Activated CD4-positive, alpha-beta T cell treated with anti-CD3 and anti-CD28 coated beads, Interleukin-2, amount 50 U/mL, for 24 hours (primary cell): ENCODE data around the gene TTC28.
"Not testable (repeated sequence)": the region's sequence is repeated elsewhere in the genome, so short reads cannot be mapped to it uniquely, and the experiment has no call there.

Experiments
- DNase-seq, 2 donors: peaks; one replicate each; pipeline ENCODE4 v3.0.0-alpha.2; 2020; ENCODE audit warnings: low read depth in 1 of 2, low spot score in 1 of 2

TTC28 gene

DNA sequence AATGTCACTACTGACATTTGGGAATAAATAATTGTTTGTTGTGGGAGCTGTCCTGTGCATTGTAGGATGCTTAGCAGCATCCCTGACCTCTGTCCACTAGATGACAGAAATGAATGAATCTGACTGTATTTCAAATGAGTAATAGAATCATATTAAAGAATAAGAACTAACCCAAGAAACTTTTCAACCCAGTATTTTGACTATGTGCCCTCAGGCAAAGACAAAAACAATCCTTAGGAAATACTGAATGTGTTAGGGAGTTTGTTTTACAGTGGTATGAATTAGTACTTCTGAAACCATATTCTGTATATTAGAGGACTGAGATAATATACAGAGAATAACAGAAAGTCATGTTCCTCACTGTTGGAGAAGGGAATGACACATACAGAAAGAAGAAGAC lies 439.7 kb downstream of the TTC28 start:
- no peak for DNase-seq

DNA sequence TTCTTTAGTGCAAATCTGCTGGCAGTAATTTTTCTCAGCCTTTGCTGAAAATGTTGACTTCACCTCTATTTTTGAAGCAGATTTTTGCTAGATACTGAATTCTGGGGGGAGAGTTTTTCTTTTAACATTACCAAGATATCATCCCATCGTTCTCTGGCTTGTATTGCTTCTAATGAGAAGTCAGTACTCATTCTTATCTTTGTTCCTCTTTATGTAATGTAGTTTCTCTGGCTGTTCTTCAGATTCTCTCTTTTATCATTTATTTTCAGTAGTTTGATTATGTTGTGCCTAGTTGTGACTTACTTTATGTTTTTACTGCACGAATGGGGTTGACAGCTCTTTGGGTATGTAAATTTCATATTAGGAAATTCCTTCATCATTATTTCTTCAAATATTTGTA lies 441.9 kb downstream of the TTC28 start:
- DNase-seq, result no peak

DNA sequence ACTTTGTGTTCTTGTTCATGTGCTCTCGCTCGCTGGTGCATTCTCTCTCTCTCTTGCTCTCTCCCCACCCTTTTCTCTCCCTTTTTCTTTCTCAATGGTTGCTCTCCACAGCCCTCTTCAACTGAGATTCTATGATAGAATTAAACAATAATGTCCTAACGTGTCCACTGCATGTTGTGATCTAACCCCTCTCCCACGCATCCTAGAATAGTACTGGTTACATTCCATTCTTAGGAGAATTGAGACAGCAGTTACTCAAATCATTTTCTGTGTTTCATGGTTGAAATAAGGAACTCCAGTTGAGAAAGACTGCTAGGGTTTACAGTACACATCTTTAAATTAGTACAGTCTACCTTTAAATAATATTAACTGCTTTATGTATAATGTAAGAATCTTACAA lies 442.5 kb downstream of the TTC28 start:
- DNase-seq, result no peak

DNA sequence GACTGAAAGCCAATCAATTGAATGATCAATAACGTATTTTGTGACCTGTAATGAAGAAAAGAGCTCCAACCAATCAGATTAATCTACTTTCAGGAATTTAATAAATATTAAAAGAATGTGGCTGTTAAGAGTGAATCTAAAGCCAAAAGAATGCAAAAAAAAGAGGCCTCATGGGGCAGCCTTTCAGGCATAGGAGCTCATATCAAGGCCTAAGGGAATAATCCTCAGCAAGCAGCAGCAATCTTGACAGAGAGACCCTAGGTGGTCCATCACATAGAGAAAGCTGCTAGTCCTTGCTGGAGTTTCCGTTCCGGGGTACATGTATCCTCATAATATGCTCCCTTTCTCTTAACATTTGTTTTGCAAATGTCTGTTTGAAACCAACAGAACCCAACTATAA lies 447.4 kb downstream of the TTC28 start:
- no peak for DNase-seq

DNA sequence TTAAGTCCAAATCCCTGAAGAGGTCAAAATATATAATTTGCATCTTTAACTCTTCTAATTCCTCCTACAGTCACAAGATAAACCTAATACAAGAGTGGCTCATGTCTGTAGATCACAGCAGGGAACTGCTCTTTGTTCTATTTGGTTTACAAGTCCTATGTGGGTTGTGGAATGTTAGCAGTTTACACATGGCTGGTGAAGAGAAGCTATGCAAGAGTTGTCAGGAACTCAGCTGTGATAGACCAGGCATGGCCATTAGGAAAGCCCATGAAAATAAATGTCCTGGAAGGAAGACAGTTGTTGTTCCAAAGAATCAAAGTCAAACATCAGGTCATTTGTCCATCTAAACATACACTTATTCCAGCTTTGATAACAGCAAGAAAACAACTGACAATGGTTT lies 448.2 kb downstream of the TTC28 start:
- no peak for DNase-seq

DNA sequence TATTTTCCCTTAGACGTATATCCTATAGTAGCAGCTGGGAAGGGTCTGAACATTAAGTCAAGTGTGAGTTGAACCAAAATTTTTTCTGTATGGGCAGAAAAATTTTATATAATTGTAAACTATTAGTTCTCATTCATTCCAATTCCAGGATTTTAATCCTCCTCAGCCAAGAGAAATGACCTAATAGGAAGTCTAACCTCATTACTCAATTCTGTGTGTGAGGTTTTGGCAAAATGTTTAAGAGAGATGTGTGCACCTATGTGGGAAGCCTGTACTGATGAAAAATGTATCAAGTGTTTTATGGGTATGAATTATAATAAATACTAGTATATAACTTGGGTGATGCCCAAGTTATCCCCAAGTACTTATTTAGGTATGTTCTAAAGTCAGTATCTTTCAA lies 449.0 kb downstream of the TTC28 start:
- DNase-seq, result no peak

DNA sequence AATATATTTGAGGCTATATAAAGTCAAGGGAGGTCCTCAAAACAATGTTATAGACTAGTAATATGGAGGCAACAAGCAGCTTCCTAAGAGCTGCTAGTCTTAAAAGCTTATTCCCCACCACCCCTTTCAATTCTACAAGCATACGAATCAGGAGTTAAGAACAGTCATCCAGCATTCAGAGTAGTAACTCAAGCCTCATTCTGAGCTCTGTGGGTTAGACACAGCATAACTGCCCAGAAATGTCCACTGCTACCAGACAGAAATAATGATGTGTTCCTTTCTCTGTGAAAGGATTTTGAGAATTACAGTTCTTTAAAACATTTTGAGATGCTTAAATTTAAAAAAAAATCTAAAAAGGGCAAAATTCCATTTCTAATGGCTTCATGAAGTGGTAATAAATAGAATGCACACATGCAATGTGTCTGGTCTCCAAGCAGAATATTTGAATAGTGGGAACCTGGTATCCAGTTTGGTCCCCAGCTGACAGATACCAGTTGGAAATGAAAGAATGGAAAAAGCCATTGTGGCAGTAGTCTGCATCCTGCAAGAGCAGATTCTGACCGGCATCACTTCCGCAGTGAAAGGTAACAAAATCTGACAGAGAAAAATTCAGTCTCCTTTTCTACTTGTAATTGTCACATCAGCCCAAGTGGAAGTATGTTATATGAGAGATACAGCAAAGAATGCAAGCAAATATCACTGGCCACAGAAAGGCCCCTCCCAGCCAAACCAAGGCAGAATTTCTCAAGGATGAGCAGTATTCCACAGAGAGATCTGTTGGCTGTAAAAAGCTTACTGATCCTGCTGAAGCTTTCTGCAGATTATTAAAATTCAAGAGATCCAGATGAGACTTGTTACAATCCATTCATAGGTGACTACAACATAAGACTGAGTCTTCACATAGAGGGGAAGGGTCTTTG lies 449.8 kb downstream of the TTC28 start:
- no peak for DNase-seq

DNA sequence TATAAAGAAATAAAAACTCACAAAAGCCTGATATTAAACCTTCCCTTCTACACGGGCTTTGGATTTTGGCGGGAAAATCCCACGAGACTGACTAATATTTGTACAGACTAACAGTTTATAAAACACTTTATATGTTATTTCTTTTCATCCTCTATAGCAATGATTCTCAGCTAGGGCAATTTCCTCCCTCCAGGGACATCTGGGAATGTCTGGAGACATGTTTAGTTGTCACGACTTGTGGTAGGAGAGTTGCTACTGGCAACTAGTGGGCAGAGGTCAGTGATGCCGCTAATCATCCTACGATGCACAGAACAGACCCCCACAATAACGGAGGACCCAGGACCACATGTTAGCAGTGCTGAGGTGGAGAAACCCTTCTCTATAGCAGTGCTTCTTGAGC lies 455.8 kb downstream of the TTC28 start:
- DNase-seq, result no peak

DNA sequence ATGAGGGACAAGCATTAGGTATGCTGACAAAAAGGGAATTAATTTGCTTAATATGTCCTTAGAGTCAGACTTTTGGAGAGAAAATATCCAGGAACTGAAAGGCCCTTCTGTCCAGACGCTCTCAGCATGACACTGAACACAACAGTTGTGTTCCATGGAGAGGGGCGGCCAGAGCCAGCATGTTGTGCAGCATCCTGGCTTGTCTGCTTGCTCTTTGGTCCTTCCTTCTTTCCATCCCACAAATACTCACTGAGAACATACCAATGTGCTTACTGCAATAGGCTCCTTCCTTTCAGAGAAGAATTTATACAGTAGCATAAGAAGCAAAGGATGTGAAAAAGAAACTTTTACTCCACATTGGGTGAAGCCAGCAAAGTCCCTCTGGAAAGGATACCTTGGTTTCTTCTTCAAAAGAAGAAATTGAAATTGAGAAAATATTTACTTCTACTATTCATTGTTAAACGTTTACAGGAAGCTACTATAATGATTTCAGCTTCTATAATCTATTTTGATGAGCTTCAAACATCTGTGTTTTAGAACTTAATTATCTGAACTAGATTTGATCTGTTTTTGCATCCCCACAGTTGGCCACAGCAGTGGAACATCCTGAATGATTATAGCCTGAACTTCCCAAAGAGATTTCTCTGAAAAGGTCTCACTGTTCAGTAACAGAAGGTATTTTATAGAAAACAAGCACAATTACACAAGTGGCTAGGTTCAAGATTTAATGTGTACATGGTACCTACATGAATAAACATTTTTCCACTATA lies 456.5 kb downstream of the TTC28 start:
- no peak for DNase-seq

DNA sequence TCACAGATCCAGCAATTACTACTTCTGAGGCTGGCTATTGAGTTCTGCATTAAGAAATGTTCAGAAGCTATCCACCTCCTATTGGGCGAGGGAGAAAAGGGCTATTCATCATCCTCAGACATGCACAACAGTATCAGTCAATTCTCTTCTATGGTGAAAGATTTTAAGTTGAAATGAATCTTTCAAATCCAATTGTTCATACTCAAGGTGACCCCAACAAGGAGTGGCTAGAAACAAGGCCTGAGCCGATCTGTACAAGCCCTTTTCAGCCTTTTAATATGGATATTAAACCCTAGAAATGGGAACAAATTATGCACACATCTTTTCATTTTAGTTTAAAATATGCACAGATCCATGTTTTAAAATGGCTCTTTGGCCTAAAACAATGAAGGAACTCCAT lies 457.1 kb downstream of the TTC28 start:
- DNase-seq, result no peak

DNA sequence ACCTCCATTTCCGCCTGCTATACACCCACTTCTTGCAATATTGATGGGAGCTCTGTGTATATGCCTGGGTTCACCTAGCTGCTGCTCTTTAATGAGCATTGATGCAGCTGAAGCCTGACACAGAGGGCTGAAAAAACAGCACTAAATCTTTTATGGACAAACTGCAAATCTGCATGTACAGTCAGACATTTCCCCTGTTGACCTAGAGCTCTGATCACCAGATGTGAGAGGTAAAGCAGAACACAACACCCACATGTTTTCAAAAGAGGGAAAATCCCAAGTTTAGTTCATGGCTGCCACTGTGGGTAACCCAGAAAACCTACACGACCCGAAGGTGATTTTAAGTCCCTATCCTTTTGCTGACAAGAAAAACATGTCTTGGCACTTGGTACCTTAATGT lies 457.6 kb downstream of the TTC28 start:
- no peak for DNase-seq

DNA sequence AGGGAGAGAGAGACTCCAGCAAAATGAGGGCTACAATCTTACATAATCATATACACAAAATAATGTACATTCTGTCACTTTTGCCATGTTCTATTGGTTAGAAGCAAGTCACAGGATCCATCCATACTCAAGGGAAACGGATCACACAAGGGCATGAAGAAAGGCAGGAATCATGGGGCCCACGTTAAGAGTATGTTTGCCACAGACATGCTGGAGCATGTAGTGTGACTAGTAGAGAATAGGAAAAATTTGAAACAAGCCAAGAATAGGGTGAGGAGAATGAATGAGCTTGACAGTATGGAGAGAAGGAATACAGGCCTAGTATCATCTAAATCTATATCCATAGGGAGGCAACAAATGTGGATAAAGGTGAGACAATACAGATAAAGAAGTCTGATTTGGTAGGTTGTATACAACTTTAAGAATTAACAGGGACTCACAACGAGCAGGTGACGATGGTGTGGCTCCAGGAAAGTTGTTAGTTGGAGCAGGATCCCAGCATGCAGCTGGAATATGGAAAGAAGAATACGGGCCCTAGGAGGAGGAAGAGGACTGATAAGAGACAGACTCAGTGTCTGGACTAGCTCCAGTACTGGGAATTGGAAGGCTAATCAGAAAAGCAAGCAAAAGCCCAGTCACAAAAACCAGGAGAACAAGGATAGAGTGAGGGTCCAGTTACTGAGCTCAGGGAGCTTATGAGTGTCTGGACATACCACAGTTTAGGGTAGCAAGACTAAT lies 458.8 kb downstream of the TTC28 start:
- no peak for DNase-seq

DNA sequence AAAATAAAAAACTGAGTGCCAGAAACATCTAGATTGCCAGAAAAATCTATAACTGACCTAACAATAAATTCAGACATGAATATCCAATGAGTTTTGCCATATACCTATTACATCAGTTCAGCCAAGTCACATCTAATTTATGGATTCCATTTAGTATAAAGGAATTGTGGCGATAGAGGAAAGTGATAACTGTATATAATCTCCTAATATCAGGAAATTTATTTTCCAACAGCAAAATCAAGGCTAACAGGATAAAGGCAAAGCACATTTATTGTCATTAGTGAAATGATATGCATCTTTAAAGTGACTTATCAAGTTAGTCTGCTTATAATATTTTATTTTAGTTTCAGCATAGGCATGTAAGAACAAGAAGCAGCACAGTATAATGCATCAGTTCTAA lies 462.4 kb downstream of the TTC28 start:
- DNase-seq, result no peak

DNA sequence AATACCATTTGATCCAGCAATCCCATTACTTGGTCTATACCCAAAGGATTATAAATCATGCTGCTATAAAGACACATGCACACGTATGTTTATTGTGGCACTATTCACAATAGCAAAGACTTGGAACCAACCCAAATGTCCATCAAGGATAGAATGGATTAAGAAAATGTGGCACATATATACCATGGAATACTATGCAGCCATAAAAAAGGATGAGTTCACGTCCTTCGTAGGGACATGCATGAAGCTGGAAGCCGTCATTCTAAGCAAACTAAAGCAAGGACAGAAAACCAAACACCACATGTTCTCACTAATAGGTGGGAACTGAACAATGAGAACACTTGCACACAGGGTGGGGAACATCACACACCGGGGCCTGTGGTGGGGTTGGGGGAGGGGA lies 464.9 kb downstream of the TTC28 start:
- not testable (repeated sequence) for DNase-seq

DNA sequence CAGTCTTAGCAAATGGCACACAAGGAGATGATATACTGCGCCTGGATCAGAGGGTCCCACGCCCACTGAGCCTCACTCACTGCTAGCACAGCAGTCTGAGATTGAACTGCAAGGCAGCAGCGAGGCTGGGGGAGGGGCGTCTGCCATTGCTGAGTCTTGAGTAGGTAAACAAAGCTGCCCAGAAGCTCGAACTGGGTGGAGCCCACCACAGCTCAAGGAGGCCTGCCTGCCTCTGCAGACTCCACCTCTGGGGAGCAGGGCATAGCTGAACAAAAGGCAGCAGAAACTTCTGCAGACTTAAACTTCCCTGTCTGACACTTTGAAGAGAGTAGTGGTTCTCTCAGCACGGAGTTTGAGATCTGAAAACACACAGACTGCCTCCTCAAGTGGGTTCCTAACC lies 470.2 kb downstream of the TTC28 start:
- not testable (repeated sequence) for DNase-seq

DNA sequence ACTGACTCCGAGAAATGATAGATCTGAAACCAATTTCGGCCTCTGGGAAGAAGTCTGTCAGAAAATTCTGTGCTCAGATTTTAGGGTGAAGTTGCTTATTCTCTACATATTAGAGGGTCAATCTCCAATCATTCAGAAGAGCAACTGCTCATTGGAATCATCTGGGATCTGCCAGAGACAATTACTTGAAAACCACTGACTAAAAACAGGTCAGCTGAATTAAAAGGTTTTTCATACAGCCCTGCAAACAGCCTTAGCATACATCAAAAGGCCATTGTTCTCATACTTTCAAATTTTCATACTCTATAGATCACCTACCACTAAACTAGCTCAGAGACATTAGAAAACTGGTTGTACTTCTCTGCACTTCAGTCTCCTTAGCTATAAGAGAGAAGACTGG lies 470.9 kb downstream of the TTC28 start:
- DNase-seq, result no peak

DNA sequence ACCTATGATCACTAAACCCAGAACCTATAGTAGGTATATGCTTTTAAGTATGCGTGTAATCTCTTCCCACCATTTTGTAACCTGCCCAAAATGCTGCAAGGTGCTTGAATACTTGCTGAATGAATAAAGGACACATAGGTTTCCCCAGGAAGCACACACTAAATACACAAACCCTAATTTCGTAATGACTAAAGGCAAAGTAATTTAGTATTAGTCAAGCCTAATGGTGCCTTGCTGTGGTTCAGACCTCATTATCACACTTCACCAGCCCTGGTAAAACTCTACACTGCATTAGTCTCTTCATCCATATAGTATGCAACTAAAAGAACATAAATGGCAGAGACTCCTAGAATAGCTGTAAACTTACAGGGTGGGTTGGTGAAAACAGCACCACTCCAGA lies 471.6 kb downstream of the TTC28 start:
- DNase-seq, result no peak

DNA sequence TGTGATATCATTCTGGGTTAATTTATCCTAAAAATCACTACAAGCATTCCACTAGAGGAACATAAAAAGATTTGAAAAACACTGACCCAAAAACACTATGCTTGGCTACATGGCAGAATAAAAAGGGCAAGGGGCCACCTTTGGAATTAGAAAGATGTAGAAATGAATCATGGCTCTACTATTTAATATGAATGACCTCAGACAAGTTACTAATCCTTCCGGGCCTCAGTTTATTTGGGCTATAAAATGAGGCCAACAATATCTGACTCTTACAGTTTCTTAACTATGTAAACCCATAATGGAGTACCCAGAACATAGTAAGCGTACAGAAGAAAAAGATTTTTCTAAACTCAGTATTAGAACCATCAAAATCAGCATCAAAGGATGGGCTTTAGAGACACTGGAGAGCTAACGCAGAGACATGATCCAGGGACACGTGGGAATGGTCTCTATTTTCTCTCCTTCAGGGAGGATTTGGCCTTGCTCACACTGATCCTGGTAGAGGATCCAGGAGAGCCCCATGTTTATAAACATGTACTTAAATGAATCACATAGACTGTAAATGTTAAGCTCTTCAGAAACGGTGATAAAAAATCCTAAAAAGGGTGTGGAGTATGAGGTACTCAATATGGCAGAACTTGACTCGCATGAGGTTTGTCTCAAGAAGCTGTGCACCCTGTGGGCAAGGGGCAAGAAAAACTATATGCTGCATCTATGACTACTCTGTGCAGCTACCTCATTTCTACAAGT lies 472.2 kb downstream of the TTC28 start:
- no peak for DNase-seq

DNA sequence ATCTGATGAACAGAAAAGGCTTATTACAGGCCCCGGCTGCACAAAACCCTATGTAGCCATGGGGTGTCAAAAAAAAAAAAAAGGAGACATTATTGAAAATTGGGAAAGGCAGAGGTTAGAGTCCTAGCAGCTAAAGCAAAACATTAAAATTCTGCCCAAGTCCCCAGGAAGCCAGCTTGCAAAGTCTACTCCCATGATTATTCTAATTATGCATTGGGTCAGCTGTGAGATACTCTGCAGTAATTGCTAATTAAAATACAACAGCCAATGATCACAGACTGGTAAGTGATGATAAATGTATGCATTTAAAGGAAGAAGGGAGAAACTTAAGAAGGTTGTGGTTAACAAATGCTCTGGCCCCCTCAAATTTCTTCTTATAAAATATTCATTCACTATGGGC lies 473.7 kb downstream of the TTC28 start:
- no peak for DNase-seq

DNA sequence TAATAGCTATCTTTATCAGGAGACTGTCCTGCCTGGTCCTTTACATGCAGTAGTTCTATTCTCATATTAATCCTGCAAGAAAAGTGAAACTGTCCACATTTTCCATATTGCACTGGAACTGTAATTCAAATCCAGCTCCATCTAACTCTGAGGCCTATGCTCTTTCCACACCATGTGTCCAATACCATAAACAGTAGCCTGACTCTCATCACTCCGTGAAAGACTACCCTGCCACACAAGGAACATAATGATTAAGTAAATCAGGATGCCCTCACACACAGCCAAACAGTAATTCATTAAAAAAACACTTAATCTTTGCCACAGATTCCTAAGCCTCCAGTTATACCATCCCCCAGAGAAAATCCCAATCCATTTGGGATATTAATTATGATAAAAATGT lies 475.3 kb downstream of the TTC28 start:
- no peak for DNase-seq

DNA sequence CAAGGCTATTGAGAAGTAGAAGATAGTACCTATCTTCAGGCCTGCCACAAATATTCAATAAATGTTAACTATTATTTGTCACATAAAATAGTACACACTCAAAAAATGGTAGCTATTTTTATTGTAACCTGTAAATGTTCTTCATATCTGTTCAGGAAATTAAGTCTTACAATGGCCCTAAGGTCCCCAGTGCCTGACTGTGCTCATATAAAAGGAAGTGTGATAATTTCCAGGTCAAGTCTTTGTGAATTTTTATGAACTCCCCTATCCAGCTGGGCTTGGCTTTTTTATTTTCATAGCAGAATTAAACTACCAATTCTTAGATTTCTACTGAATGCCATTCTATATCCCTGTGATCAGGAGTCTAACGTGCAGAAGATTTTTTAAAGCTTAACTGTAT lies 476.4 kb downstream of the TTC28 start:
- no peak for DNase-seq
